Tibial nerve (tissue), 4 donors: ENCODE measurements around the gene KLK12.

Source experiments
- CTCF ChIP-seq, 5 experiments: fragments of 200-600 bp in 3 of 5; fragments of 450-650 bp in 2 of 5; sonication (generic) in 3 of 5; IDR thresholded peaks; one replicate each; pipeline ENCODE4 v1.5.1; 2016 to 2019; ENCODE audit warnings: antibody characterized with exemption in 5 of 5, mild to moderate bottlenecking in 3 of 5, moderate library complexity in 2 of 5
- EP300 ChIP-seq, 2 donors: sonication (generic); formaldehyde crosslinking; IDR thresholded peaks; one replicate each; pipeline ENCODE4 v1.6.1; 2017; ENCODE audit warnings: antibody characterized with exemption in 2 of 2, mild to moderate bottlenecking in 1 of 2

DNA sequence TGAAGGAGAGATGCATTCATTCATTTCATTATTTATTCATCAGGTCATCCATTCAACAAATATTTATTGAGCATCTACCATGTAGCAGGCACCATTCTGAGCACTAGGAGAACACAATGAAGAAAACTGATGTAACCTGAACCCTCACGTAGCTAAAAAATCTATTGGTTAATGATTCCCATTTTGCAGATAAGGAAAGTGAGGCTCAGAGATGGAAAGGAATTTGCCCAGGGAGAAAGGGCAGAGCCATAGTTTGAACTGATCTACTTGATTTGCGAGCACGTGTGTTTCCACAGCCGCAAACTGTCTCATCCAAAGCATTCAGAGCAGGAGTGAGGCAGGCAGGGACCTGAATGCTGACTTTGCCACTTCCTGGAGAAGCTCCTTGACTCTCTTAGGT, 36.1 kb downstream of the KLK12 start:
- TF ChIP-seq CTCF (IDR thresholded peaks at IDR 0.05): no peak
- TF ChIP-seq EP300 (IDR thresholded peaks at IDR 0.05): no peak
